Coronary artery (tissue), 2 donors: Measurements from ENCODE around the gene SYPL1.
A peak's percentile ranks its signal among the peaks of the same experiment; 100 is the strongest.

Experiments
- DNase-seq: peaks from one replicate; pipeline ENCODE4 v3.0.0-alpha.2; 2017; ENCODE audit warnings: low spot score
- H3K27ac ChIP-seq, 2 donors: fragments of 200-600 bp; sonication (generic); one replicate each; pipeline ENCODE4 v1.5.1; 2016 to 2019
- H3K4me3 ChIP-seq: fragments of 200-600 bp; sonication (generic); 2 replicates; pipeline ENCODE4 v1.5.1; 2016; ENCODE audit warnings: mild to moderate bottlenecking, moderate library complexity
- CTCF ChIP-seq: fragments of 200-600 bp; sonication (generic); IDR thresholded peaks from one replicate; pipeline ENCODE4 v1.5.1; 2019; ENCODE audit warnings: antibody characterized with exemption

Gene SYPL1

DNA sequence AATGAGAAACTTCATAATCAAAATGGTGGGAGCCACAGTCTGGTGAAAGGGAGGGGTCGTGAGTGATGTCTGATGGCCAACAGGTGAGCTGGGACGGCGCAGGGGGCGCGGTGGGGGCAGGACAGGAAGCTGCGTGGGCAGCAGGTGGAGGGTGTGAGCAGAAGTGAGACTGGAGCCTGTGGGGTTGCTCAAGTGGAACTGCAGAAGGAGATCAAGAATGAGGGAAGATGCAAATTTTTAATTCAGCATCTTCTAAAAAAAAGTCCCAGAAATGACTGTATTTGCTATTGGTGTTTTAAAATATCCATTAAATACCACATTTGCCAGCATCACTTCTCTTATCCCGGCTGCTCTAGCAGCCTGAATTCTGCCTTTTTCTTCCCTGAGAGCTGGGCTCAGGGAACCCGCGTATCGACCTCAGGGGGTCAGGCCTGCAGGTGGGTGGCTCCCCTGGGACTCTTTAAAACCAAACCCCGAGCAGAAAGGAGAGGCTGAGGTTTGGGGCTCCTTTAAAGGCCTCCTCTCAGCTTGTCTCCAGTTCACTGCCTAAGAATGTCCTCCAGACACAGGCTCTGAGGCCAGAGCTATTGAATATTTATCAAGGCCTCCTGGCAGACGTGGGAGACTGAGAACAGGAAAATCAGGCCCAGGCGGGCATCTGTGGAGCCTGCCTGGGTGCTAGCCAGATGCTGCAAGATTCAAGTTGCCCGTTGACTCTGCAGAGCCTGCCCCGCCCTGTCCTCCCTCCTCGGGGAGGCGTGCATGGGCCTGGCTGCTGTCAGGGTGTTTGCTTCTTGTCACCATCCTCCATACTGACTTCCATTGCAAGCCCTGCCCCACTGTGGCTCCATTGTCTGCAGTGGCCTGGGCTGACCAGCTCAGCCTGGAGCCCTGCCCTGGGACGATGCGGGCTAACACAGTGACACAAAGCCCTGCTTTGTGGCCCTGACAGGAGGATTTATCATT lies 53.9 kb downstream of the SYPL1 start:
- TF ChIP-seq CTCF = no peak
- no peak overlapping the region for H3K27ac ChIP-seq
- peak; percentile 55 for DNase-seq
- no peak overlapping the region for H3K4me3 ChIP-seq

DNA sequence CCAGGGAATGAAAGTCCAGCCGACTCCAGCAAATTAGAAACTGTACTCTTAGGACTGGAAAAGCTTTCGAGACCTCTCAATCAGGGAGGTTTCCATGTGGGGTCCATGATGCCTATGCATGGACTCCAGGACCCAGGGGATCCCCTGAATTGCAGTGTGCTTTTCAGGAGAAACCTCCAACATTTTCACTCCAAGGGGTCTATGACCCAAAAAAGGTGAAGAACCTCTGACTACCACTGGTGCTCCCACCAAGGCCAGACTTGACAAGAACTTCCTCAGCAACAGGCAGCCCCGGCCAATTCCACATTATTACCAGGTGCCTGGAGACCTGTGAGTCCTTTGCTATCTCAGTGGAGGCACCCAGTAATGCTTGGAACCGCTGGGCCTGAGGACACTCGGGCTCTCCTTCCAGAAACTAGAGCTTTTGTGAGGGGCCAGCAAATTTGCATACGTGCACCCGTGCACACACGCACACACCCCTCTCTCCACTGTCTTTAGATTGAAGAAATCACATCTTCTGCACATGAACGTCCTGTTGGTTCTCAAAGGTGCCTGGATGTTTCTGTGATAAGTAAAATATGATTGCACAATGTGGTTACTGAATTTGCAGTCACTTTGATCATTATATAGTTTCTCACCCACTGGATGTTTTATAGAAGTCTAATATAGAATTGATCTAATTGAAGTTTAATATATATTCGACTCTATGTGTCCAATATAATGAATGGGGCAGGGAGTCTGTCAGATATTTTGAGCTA lies 54.7 kb downstream of the SYPL1 start:
- no peak for TF ChIP-seq CTCF
- no peak overlapping the region for H3K27ac ChIP-seq

GRCh38 chr7:106056513-106057203 lies 55.5 kb downstream of the SYPL1 start:
- TF ChIP-seq CTCF = peak; percentile 84
- peak; percentile 76 for DNase-seq
- no peak overlapping the region for H3K27ac ChIP-seq
- no peak overlapping the region for H3K4me3 ChIP-seq

More for the DNA sequence above, 54.7 kb downstream of the SYPL1 start:
- no peak for DNase-seq
- H3K4me3 ChIP-seq = no peak overlapping the region

- no peak for TF ChIP-seq CTCF
- Histone ChIP-seq H3K27ac (no peak overlapping the region), H3K4me3 (no peak overlapping the region)
- DNase-seq = no peak
These were observed 57.1 kb downstream of the SYPL1 start for GRCh38 chr7:106054971-106055532.

DNA sequence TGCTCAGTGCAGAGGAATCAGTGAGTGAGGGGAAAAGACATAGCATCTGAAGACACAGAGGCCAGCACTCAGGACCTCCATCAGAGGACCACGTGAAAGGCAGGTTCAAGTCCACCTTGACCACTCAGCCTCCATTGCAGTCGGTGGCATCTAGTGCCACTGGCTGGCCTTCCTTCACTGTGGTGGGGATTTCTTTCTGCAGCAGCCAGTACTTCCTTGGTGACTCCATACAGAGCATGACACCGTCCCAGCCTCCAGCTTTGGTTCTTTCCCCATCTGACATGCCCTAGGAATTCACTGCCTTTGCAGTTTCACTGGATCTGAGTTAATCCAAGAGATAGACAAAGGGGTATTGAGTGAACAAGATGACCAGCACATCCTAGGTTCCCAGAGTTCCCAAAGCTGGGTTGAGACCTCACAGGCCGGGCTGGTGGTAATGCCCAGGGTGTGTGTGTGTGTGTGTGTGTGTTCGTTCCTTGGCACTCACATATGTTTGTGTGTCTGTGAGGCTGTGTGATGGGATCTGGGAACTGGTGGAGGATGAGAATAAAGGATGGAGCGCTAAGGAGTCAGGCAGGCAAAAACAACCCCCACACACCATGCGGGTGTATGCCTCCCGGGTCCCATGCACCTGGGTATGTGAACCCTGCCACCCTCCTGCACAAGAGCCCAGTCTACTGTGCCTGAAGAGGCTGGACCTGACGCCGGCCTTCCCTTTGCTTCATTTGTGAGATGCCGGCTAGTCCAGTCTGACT lies 57.8 kb downstream of the SYPL1 start:
- DNase-seq = peak; percentile 62
- no peak for TF ChIP-seq CTCF
- H3K4me3 ChIP-seq = no peak overlapping the region

GRCh38 chr7:106053109-106053508 lies 59.0 kb downstream of the SYPL1 start:
- H3K27ac ChIP-seq = no peak overlapping the region
- no peak for DNase-seq
- no peak overlapping the region for H3K4me3 ChIP-seq
- TF ChIP-seq CTCF = no peak

More for the DNA sequence above, 57.8 kb downstream of the SYPL1 start:
- no peak overlapping the region for H3K27ac ChIP-seq
